Progenitor cell of endocrine pancreas (in vitro differentiated cells): ENCODE data around the gene HDAC8. TPM values are rescaled to one million over a fixed set of nuclear protein-coding genes. Genes with fewer than 3 reads are reported as not detected.
"Not testable (repeated sequence)": the region's sequence is repeated elsewhere in the genome, so short reads cannot be mapped to it uniquely, and the experiment has no call there.

Source experiments
- DNase-seq: peaks from one replicate; pipeline ENCODE4 v3.0.0; 2021; ENCODE audit warnings: low spot score; ENCODE audit not compliant: unreplicated experiment
- H3K27ac Mint-ChIP-seq: 2 replicates; pipeline ENCODE4 v1.8.0; 2021; ENCODE audit warnings: mild to moderate bottlenecking, moderate library complexity, mixed read lengths
- H3K27me3 Mint-ChIP-seq: 2 replicates; pipeline ENCODE4 v1.8.0; 2021; ENCODE audit warnings: mixed read lengths
- H3K36me3 Mint-ChIP-seq: 2 replicates; pipeline ENCODE4 v1.8.0; 2022; ENCODE audit warnings: mixed read lengths; ENCODE audit not compliant: insufficient read depth
- H3K4me1 Mint-ChIP-seq: 2 replicates; pipeline ENCODE4 v1.8.0; 2021; ENCODE audit warnings: low read depth, mixed read lengths
- H3K4me3 Mint-ChIP-seq: 2 replicates; pipeline ENCODE4 v1.8.0; 2021; ENCODE audit warnings: low read depth, mild to moderate bottlenecking, moderate library complexity, mixed read lengths
- H3K9me3 Mint-ChIP-seq: 2 replicates; pipeline ENCODE4 v1.8.0; 2021; ENCODE audit warnings: low read depth, mixed read lengths
- CTCF ChIP-seq: fragments of 200-600 bp; sonication (generic); IDR thresholded peaks from one replicate; pipeline ENCODE4 v1.5.0; 2021; ENCODE audit warnings: antibody characterized with exemption, mild to moderate bottlenecking; ENCODE audit not compliant: unreplicated experiment
- total RNA-seq: library from RNA; stranded (reverse); gene quantifications from 2 replicates; pipeline ENCODE4 v1.2.1, GENCODE V29; 2021

HDAC8 gene
- total RNA-seq, 1 donor from 2014 or later, result 38.4 TPM

GRCh38 chrX:72573158-72573511 lies 492 bp upstream of the HDAC8 start:
- Mint-ChIP-seq H3K9me3 (peaks cover 9% of the 10 kb centered on the region), H3K27me3 (no peaks in the 10 kb centered on the region)

GRCh38 chrX:72569786-72570185 lies 2.9 kb downstream of the HDAC8 start:
- H3K4me1 Mint-ChIP-seq, result peaks cover 5% of the 10 kb centered on the region
- no peak for DNase-seq
- H3K9me3 Mint-ChIP-seq, result peaks cover 9% of the 10 kb centered on the region
- no peak for TF ChIP-seq CTCF
- no peak overlapping the region for H3K27ac Mint-ChIP-seq
- H3K4me3 Mint-ChIP-seq, result no peak overlapping the region
- H3K36me3 Mint-ChIP-seq, result peaks cover 5% of the 10 kb centered on the region
- no peaks in the 10 kb centered on the region for H3K27me3 Mint-ChIP-seq

More at GRCh38 chrX:72573158-72573511, 492 bp upstream of the HDAC8 start:
- TF ChIP-seq CTCF, result no peak
- Mint-ChIP-seq H3K4me3 (peak overlapping the region; percentile 89), H3K4me1 (peaks cover 5% of the 10 kb centered on the region), H3K36me3 (peaks cover 2% of the 10 kb centered on the region), H3K27ac (peak overlapping the region; percentile 89)
- DNase-seq, result no peak

- peaks cover 5% of the 10 kb centered on the region for H3K4me1 Mint-ChIP-seq
- peaks cover 6% of the 10 kb centered on the region for H3K9me3 Mint-ChIP-seq
- H3K27me3 Mint-ChIP-seq, result no peaks in the 10 kb centered on the region
- no peak for DNase-seq
- H3K4me3 Mint-ChIP-seq, result no peak overlapping the region
- no peak for TF ChIP-seq CTCF
- H3K36me3 Mint-ChIP-seq, result peaks cover 5% of the 10 kb centered on the region
- H3K27ac Mint-ChIP-seq, result no peak overlapping the region
These were observed 4.1 kb downstream of the HDAC8 start for GRCh38 chrX:72568406-72569092.

- H3K4me3 Mint-ChIP-seq, result no peak overlapping the region
- H3K9me3 Mint-ChIP-seq, result peaks cover 15% of the 10 kb centered on the region
- peaks cover 1% of the 10 kb centered on the region for H3K4me1 Mint-ChIP-seq
- no peaks in the 10 kb centered on the region for H3K27me3 Mint-ChIP-seq
- peaks cover 13% of the 10 kb centered on the region for H3K36me3 Mint-ChIP-seq
- no peak overlapping the region for H3K27ac Mint-ChIP-seq
- DNase-seq, result no peak
- no peak for TF ChIP-seq CTCF
These were observed 6.2 kb downstream of the HDAC8 start for GRCh38 chrX:72566448-72566847.

- not testable (repeated sequence) for DNase-seq, H3K27ac Mint-ChIP-seq, H3K27me3 Mint-ChIP-seq, H3K4me1 Mint-ChIP-seq, H3K4me3 Mint-ChIP-seq
- Mint-ChIP-seq H3K36me3 (peaks cover 29% of the 10 kb centered on the region), H3K9me3 (peaks cover 31% of the 10 kb centered on the region)
These were observed 13.0 kb downstream of the HDAC8 start for GRCh38 chrX:72559655-72560054.

- peak overlapping the region; percentile 67 for H3K4me3 Mint-ChIP-seq
- peaks cover 8% of the 10 kb centered on the region for H3K4me1 Mint-ChIP-seq
These were observed 18.0 kb downstream of the HDAC8 start for GRCh38 chrX:72554448-72555140.

GRCh38 chrX:72552443-72552842 lies 20.2 kb downstream of the HDAC8 start:
- not testable (repeated sequence) for H3K4me1 Mint-ChIP-seq

More at GRCh38 chrX:72554448-72555140, 18.0 kb downstream of the HDAC8 start:
- Mint-ChIP-seq H3K27me3 (no peaks in the 10 kb centered on the region), H3K27ac (peak overlapping the region; percentile 88), H3K9me3 (peaks cover 27% of the 10 kb centered on the region), H3K36me3 (peaks cover 14% of the 10 kb centered on the region)
- TF ChIP-seq CTCF, result peak; percentile 39
- DNase-seq, result peak; percentile 12

More at GRCh38 chrX:72552443-72552842, 20.2 kb downstream of the HDAC8 start:
- not testable (repeated sequence) for H3K4me3 Mint-ChIP-seq, DNase-seq, H3K36me3 Mint-ChIP-seq, H3K27ac Mint-ChIP-seq, H3K27me3 Mint-ChIP-seq
- H3K9me3 Mint-ChIP-seq, result peaks cover 28% of the 10 kb centered on the region
